NCI-H2107 (cell line): ENCODE results near the gene RPS6KB2.
"Not testable (repeated sequence)": the region's sequence is repeated elsewhere in the genome, so short reads cannot be mapped to it uniquely, and the experiment has no call there.

Experiments used
- DNase-seq: peaks from one replicate; lab custom pipeline; 2025; lab: John Stamatoyannopoulos, UW

RPS6KB2 gene

DNA sequence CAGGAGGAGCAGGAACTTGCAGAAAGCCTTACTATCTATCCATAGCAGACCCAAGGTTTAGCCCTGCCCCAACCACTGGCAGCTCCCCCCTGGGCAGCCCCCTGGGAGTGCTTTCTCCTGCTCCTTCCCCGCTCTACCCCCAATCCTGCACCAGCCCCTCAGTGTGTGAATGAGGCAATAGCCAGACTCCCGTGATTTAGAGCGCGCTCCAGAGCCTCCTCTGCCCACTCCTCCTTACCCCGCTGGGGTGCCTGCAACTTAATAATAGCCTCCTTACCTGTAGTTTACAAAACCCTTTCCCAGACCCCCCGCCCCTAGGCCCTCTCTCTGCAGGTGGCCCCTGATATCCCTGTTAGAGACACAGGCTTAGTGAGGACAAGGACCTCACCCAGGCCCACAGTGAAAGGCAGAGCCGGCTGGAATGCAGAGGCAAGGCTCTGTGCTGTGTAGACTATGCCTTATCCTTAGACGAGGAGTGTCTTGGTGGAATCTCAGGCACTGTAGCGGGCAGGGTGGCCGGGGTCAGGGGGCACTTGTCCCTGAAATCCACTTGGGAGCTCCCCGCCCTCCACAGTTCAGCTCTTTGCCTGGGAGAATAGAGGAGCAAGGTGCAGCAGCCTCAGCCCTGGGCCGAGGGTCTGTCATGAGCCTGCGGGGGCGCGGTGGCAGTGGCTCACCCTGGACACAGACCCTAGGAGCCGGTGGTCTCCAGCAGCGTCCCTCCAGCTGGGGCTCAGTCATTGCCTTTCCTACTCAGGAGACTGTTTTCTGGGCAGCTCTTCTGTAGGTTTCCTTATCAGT, 17.1 kb upstream of the RPS6KB2 start:
- no peak for DNase-seq

DNA sequence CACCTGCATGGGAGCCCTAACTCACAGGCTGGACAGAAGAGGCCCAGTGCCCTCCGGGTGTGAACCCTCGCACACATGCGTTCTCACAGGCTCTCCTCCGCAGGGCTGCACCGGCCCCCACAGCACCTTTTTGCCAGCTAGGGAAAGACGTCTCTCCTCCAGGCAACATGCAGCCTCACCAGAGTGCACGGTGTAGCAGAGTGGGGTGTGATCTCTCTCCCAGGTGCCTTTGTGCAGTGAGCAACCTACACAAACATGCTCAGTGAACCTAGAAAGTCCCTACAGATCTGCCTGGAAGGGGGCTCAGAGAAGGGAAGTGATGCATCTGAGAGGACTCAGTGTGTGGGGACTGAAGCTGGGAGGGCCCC, 16.5 kb upstream of the RPS6KB2 start:
- no peak for DNase-seq

DNA sequence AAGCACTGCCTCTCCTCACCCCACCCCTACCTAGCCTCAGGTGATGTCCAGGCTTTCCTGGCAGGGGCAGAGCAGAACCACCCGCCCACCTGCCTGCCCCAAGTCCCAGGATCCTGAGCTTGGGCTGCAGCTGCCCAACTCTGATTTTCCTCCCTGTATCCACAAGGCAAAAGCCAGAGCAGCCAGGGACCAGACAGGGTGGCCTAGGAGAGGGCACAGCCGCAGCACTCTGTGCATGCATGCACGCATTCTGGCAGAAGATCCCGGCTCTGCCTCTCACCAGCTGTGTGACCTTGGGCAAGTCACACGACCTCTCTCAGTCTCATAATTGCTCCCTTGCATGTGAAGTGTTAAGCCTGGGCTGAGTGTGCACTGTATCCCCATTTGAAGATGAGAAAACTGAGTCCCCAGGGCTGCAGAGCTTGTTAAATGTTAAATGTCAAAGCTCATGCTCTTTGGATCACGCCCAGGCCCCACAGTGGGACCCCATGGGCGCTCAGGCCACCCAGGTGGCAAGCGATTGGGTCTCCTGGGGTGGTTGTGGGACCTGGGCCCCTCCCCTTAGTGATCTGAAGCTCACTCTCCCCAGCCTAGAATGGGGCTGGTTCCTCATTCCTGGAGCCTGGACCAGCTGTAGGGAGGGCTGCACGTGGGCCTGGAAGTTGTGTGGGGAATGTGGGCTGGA, 15.7 kb upstream of the RPS6KB2 start:
- no peak for DNase-seq

DNA sequence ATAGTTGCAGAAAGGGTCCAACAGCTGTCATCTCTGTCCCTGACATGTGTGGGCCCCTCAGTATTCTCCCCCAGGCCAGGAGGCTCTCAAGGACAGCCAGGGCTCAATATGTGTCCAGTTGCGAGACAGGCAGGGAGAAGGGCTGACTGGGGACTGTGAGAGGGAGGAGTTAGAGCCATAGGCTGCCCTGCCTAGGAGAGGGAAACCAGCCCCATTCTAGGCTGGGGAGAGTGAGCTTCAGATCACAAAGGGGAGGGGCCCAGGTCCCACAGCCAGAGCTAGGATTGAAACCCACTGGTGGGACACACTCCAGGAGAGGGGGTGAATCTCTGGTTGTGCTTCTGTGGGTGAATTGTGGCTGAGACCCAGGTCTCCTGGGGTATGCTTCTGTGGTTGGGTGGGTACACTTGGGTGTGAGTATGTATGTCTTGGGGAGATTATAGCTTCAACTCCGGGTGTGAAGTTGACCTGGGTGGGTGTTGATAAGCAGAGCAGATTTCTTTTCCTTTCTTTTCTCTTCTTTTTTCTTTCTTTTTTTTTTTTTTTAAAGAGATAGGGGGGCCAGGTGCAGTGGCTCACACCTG, 14.9 kb upstream of the RPS6KB2 start:
- no peak for DNase-seq

DNA sequence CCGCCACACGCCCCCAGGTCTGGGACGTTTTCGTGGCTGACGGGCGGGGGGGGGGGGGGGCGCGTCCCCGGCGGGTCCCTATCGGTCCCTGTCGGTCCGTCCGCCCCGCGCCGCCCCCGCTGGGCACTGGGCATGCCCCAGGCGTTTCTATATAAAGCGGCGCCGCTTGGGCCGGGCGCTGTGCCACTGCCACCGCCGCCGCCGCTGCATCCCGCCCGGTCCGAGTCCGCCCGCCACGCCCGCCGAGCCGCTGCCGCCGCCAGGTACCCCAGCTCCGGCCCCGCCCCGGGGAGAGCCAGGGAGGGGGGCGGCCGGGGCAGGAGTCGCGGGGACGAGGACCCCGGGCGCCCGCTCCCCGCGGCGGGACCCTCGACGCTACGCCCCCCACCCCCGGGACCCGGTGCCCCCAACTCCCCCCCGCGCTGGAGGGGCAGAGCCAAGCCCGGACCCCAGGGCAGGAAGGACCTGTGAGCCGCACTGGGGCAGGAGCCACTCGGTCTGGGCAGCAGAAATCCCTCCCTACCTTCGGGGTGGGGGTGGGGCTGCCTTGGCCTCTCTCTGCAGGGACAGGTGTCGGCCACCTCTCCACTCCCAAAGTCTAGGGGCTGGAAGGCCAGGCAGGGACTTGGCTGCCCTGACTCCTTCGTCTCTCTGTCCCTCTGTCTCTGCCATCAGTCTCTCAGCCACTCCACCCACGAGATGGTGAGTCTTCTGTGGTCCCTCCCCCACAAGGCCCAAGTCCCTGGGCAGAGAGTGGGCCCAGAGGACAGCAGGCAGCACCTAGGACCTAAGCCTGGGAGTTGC, 12.6 kb upstream of the RPS6KB2 start, which contains the start of gene CARNS1:
TSS of gene CARNS1 (plus strand) at position 178 of the 804 bp plus-strand sequence. CDS start at position 700, 522 bp downstream.
- no peak for DNase-seq

DNA sequence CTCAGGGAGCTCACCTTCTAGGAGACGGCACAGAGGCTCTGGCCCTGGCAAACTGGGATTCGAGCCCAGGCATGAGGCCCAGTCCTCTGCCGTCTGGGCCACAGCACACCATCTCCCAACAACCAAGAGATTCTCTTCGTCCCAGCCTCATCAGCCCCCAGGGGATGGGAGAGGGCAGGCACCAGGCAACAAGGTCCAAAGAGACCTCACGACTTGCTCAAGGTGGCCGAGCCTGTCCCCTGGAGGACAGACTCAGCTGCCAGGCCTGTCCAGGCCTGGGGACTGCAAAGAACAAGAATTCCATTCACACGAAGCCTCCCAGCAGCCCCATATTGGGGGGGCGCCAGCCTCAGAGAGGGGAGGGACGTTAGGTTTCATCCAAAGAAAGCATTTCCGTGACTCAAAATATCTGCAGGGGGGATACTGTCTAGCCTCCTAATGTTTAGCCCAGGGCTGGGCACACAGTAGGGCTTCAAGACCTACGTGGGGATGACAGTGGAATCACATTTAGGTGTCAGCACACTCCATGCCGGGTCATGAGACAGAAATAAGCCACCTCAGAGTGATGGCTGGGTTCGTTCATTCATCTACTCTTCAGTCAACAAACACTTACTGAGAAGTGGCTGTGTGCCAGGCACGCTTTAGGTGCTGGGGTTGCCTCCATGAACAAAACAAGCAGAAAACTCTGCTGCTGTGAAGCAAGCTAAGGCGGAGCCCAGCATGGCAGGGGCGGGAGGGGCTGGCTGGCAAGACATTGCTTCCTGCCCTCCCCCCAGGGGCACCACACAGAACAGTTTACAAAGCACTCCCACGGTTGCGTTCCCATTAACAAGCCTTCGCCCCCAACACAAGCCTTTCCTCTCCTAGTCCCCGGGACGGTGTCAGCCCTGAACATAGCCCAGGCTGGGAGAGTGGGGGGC, 11.6 kb upstream of the RPS6KB2 start:
- no peak for DNase-seq

DNA sequence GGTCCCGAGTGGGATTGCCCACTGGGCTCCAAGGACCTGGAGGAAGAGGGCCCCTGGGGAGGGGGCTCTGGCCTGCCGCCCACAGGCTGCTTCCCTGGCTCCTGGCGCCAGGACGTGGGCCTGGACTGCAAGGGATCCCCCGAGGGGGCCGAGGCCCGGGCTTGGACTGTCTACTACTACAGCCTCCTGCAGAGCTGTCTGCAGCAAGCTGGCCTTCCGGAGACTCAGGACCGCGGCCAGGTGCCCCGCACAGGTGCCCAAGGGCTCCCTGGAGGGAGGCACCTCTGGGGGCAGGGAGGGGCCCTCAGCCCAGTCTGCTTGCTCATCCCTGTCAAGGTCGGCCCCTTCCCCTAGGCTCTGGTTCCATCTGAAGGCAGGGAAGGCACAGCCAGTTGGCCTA, 10.9 kb upstream of the RPS6KB2 start:
- no peak for DNase-seq

DNA sequence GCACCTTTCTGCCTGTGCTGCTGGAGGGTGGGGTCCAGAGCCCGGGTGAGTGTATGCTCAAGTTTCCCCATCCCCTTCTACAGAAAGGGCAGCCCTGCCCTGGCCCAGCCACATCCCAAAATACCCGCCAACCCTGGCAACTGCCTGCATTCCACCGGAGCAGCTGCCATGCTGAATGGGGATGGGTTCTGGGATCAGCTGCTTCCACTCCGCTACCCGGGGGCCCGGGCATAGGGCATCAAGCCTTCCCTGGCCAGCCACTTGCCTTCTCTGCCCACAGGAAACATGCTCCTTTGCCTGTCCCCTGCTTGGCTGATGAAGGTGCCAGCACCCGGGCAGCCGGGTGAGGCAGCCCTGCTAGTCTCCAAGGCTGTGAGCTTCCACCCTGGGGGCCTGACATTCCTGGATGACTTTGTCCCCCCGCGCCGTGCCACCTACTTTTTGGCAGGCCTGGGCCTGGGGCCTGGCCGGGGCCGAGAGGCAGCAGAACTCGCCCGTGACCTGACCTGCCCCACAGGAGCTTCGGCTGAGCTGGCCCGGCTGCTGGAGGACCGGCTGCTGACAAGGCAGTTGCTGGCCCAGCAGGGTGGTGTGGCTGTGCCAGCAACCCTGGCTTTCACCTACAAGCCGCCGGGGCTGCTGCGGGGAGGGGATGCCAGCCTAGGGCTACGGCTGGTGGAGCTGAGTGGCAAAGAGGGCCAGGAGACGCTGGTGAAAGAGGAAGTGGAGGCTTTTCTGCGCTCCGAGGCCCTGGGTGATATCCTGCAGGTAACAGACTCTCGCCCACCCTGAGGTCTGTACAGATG, 9.6 kb upstream of the RPS6KB2 start:
- DNase-seq: no peak

DNA sequence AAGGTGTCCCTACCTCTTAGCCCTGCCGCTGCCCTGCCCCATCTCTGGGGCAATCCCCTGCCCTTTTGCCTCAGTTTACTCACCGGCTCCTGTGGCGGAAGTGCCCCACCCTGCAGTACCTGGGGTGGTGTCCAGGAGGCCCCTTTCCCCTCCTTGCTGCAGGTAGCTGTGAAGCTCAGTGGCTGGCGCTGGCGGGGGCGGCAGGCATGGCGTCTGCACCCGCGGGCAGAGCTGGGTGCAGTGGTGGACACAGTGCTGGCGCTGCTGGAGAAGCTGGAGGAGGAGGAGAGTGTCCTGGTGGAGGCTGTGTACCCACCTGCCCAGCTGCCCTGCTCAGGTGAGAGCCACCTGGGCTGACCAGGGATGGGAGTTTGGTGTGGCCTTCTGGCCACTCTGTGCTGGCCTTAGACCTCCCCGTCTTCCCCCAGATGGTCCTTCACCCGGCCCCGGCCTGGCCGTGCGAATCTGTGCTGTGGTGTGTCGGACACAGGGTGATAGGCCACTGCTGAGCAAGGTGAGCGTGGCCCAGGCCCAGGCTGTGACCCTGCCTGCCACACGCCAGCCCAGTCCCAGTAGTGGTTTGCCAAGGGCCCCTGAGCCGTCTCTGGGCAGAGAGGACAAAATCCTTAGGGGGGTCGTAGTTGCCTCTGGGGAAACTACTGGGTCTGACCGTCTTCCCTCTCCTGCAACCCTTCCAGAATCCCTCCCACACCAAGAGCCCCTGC, 8.8 kb upstream of the RPS6KB2 start:
- no peak for DNase-seq

DNA sequence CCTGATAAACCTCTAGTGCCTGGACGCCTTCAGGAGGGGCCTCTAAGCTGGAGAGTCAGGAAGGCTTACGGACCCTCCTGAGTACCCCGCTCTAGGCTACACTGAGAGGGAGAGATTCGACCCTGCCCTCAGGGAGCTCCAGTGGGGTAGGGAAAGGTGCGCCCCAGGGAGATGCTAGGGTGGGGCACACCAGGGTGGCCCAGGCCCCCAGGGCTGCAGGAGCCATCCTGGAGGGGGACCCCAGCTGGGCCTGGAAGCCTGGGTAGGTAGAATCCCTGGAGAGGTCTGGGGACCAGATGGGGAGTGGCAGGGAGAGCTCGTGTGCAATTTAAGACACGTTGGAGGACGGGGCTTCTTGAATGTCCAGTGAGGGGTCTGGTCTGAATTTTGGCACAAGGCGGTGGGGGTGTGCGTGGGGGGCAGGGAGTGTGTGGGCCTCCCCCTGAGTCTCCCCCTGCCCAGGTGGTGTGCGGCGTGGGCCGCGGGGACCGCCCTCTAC, 8.1 kb upstream of the RPS6KB2 start:
- DNase-seq: no peak

DNA sequence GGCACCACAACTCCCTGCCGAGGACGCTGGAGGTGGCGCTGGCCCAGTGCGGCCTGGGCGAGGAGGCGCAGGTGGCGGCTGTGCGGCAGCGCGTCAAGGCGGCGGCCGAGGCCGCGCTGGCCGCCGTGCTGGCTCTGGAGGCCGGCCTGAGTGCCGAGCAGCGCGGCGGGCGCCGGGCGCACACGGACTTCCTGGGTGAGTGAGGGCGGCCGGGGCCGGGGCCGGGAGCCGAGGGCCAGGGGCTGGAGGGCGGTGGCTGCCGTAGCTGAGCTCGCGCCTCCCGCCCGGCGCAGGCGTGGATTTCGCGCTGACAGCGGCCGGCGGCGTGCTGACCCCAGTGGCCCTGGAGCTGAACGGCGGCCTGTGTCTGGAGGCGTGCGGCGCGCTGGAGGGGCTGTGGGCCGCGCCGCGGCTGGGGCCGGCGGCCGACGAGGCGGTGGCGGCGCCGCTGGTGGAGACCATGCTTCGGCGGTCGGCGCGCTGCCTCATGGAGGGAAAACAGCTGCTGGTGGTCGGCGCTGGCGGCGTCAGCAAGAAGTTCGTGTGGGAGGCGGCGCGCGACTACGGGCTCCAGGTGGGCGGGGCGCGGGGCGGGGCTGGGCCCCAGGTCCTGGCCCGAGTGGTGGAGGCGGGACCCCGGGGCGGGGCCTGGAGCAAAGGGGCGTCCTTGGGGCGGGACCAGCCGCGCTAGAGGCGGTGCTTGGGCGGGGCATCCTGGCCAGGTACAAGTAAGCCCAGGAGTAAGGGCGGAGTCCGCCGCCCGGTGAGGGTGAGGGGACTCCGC, 7.5 kb upstream of the RPS6KB2 start:
- peak; percentile 88 for DNase-seq

DNA sequence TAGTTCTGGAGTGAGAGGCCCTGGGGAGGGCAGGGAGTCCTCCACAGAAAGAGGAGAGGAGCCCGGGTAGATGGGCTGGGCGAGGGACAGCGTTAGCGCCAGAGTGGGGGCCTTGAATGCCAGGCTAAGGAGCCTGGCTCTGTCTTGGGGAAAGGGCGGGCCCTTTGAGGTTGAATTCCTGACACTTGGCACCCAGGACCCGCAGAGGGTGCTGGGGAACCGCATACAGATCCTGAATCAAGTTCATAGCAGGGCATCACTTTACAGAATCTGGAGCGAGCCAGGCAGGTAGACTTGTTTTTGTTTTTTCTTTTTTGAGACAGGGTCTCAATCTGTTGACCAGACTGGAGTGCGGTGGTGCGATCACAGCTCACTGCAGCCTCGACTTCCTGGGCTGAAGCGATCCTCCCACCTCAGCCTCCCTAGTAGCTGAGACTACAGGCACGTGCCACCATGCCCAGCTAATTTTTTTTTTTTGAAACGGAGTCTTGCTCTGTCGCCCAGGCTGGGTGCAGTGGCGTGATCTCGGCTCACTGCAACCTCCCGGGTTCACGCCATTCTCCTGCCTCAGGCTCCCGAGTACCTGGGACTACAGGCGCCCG, 6.8 kb upstream of the RPS6KB2 start:
- no peak for DNase-seq

DNA sequence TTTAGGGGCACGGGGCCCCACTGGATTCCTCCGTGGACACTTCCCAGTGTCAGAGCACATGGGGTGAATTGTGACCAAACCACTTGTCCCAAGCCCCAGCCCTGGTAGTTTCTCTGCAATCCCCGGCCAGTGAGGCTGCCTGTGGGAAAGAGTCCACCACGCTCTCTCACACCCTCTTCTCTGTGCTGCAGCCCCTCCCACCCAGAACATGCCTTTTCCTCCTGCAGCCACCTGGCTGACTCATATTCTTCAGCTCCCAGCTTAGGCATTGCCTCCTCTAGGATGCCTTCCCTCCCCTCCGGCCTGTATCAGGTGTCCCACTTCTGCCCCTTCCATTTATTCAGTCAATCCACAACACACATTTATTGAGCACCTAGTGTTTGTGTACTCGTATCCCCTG, 5.4 kb upstream of the RPS6KB2 start:
- DNase-seq: no peak

DNA sequence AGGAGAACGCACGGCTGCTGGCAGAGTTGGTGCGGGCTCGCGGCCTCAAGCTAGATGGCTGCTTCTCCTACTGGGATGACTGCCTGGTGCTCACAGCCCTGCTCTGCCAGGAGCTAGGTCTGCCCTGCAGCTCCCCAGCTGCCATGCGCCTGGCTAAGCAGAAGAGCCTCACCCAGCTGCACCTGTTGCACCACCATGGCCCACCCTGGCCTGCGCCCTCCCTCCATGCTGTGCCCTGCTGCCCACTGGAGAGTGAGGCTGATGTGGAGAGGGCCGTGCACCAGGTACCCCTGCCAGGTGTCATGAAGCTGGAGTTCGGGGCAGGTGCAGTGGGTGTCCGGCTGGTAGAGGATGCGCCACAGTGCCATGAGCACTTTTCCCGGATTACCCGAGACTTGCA, 4.8 kb upstream of the RPS6KB2 start:
- no peak for DNase-seq

DNA sequence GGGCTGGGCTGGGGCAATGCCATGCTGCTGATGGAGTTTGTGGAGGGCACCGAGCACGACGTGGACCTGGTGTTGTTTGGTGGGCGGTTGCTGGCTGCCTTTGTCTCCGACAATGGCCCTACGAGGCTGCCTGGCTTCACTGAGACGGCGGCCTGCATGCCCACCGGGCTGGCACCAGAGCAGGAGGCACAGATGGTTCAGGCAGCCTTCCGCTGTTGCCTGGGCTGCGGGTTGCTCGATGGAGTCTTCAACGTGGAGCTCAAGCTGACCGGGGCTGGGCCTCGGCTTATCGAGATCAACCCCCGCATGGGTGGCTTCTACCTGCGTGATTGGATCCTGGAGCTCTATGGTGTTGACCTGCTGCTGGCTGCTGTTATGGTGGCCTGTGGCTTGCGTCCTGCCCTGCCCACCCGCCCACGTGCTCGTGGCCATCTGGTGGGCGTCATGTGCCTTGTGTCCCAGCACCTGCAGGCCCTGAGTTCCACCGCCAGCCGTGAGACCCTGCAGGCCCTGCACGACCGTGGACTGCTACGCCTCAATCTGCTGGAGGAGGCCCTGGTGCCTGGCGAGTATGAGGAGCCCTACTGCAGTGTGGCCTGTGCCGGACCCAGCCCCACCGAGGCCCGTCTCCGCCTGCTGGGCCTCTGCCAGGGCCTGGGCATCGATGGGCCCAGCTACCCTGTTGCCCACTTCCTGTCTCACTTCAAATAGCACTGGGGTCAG, 4.2 kb upstream of the RPS6KB2 start:
- no peak for DNase-seq

DNA sequence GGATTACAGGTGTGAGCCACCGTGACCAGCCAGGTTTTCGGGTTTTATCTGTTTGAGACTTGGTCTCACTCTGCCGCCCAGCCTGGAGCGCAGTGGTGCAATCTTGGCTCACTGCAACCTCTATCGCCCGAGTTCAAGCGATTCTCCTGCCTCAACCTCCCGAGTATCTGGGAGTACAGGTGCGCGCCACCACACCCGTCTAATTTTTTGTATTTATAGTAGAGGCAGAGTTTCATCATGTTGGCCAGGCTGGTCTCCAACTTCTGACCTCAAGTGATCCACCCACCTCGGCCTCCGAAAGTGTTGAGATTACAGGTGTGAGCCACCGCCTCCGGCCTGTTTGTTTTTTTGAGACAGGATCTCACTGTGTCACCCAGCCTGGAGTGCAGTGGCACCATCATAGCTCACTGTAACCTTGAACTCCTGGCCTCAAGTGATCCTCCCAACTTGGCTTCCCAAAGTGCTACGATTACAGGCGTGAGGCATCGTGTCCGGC, 882 bp upstream of the RPS6KB2 start:
- DNase-seq: not testable (repeated sequence)

DNA sequence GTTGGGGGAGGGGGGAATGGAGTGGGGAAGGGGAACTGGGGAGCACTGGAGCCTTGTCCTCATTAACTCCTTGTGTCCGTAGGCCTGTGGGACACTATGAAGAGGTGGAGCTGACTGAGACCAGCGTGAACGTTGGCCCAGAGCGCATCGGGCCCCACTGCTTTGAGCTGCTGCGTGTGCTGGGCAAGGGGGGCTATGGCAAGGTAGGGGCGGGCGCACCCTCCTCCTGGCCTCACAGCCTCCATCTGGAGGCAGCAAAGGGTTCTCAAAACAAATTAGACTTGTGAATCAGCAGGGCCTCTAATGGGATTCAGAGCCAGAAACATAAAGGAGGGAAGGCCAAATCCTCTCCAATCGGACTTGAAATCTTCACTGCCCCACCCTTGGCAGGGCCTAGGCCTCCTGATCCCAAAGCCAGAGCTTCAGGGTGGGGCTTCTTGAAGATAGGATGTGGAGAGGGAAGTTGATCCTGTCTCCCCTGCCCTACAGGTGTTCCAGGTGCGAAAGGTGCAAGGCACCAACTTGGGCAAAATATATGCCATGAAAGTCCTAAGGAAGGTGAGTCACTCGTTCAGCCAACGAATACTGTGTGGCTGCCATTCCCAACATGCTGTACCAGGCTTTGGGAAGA, 859 bp downstream of the RPS6KB2 start:
- no peak for DNase-seq
